ENCODE data around the gene SH3D19. TPM values are rescaled to one million over a fixed set of nuclear protein-coding genes. Genes with fewer than 3 reads are reported as not detected.

Gene SH3D19
- total RNA-seq, 1 donor from 2014 or later = 66.5 TPM

DNA sequence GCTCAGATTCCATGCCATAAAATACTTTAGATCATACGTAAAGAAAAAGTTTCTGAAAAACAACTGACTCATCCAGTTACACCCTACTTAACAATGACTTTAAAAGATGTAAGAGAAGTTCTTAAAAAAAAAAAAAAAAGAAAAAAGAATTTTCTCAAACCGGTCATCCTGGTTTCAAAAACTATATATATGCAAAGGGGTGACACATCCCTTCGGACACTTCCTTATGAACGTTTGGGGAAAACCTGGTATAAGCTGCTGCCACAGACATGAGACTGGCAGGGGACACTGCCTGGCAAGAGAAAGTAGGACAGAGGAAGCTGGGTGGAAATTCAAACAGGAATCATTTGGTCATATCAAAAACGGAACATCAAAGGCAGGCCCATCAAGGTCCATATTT, 129.6 kb downstream of the SH3D19 start:
- TF ChIP-seq, protein P1, sequence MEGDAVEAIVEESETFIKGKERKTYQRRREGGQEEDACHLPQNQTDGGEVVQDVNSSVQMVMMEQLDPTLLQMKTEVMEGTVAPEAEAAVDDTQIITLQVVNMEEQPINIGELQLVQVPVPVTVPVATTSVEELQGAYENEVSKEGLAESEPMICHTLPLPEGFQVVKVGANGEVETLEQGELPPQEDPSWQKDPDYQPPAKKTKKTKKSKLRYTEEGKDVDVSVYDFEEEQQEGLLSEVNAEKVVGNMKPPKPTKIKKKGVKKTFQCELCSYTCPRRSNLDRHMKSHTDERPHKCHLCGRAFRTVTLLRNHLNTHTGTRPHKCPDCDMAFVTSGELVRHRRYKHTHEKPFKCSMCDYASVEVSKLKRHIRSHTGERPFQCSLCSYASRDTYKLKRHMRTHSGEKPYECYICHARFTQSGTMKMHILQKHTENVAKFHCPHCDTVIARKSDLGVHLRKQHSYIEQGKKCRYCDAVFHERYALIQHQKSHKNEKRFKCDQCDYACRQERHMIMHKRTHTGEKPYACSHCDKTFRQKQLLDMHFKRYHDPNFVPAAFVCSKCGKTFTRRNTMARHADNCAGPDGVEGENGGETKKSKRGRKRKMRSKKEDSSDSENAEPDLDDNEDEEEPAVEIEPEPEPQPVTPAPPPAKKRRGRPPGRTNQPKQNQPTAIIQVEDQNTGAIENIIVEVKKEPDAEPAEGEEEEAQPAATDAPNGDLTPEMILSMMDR (IDR thresholded peaks at IDR 0.05; ENCODE audit: insufficient read depth, low read depth, low read length) = no peak
- TF ChIP-seq EZH2 (IDR thresholded peaks at IDR 0.05; ENCODE audit: insufficient read depth, low read length) = no peak
- Mint-ChIP-seq H3K36me3 (ENCODE audit: low read depth, unreplicated experiment) (peaks cover 5% of the 10 kb centered on the region), H3K27me3 (ENCODE audit: low read depth, unreplicated experiment) (no peaks in the 10 kb centered on the region), H3K27ac (ENCODE audit: unreplicated experiment) (peak overlapping the region; percentile 79), H3K4me3 (ENCODE audit: unreplicated experiment) (no peak overlapping the region), H3K4me1 (ENCODE audit: low read depth, unreplicated experiment) (peaks cover 21% of the 10 kb centered on the region), H3K9me3 (ENCODE audit: unreplicated experiment) (no peaks in the 10 kb centered on the region)
- H3K27ac ChIP-seq (ENCODE audit: low read depth, low read length) = peak overlapping the region; percentile 74
- FAIRE-seq (no peak), DNase-seq (ENCODE audit: low read depth) (peak; percentile 74)
- H4K20me1 ChIP-seq (ENCODE audit: insufficient read depth, low read length) = peaks cover 3% of the 10 kb centered on the region
- no peak overlapping the region for H2AFZ ChIP-seq (ENCODE audit: low read depth, low read length)
- H3K4me1 ChIP-seq (ENCODE audit: insufficient read depth, low read length) = peaks cover 11% of the 10 kb centered on the region
- peak overlapping the region; percentile 36 for H3K9ac ChIP-seq (ENCODE audit: low read length)
- H3K79me2 ChIP-seq (ENCODE audit: insufficient read depth, low read length) = peaks cover 46% of the 10 kb centered on the region
- peak overlapping the region; percentile 63 for H3K4me2 ChIP-seq (ENCODE audit: low read length)
- H3K36me3 ChIP-seq (ENCODE audit: insufficient read depth, low read length) = no peaks in the 10 kb centered on the region
- no peaks in the 10 kb centered on the region for H3K27me3 ChIP-seq (ENCODE audit: insufficient read depth, low read length)
- no peak overlapping the region for H3K4me3 ChIP-seq (ENCODE audit: insufficient read depth, low read depth, low read length)
- H3K9me3 ChIP-seq (ENCODE audit: insufficient read depth, low read depth, low read length) = no peaks in the 10 kb centered on the region

DNA sequence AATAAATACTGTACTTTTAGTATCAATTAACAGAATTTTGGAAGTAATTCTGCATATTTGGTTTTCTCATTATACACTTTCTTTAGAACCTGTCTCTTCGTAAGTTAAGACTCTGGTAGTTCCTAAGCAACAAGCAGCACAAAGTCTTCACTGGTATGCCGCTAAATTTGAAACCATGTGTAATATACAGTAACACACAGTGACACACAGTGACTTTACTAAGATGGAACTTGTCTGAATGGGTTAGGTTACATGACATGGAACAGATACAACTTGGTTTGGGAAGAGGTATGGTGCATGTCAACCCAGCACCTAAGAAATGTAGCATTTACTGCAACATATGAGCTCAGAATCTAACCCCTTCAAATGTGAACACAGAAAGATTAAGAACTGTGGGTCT, 132.0 kb downstream of the SH3D19 start:
- Histone ChIP-seq H3K4me1 (ENCODE audit: insufficient read depth, low read length) (peaks cover 11% of the 10 kb centered on the region), H4K20me1 (ENCODE audit: insufficient read depth, low read length) (no peaks in the 10 kb centered on the region), H3K9ac (ENCODE audit: low read length) (no peak overlapping the region), H3K4me3 (ENCODE audit: insufficient read depth, low read depth, low read length) (no peak overlapping the region), H3K27ac (ENCODE audit: low read depth, low read length) (no peak overlapping the region), H3K4me2 (ENCODE audit: low read length) (no peak overlapping the region), H2AFZ (ENCODE audit: low read depth, low read length) (no peak overlapping the region), H3K27me3 (ENCODE audit: insufficient read depth, low read length) (no peaks in the 10 kb centered on the region), H3K9me3 (ENCODE audit: insufficient read depth, low read depth, low read length) (no peaks in the 10 kb centered on the region), H3K36me3 (ENCODE audit: insufficient read depth, low read length) (no peaks in the 10 kb centered on the region), H3K79me2 (ENCODE audit: insufficient read depth, low read length) (peaks cover 29% of the 10 kb centered on the region)
- Mint-ChIP-seq H3K27me3 (ENCODE audit: low read depth, unreplicated experiment) (no peaks in the 10 kb centered on the region), H3K27ac (ENCODE audit: unreplicated experiment) (no peak overlapping the region), H3K36me3 (ENCODE audit: low read depth, unreplicated experiment) (peaks cover 12% of the 10 kb centered on the region), H3K9me3 (ENCODE audit: unreplicated experiment) (peaks cover 4% of the 10 kb centered on the region), H3K4me1 (ENCODE audit: low read depth, unreplicated experiment) (peaks cover 7% of the 10 kb centered on the region), H3K4me3 (ENCODE audit: unreplicated experiment) (no peak overlapping the region)
- FAIRE-seq (no peak), DNase-seq (ENCODE audit: low read depth) (no peak)
- TF ChIP-seq EZH2 (IDR thresholded peaks at IDR 0.05; ENCODE audit: insufficient read depth, low read length) = no peak
- TF ChIP-seq, protein P1 (IDR thresholded peaks at IDR 0.05; ENCODE audit: insufficient read depth, low read depth, low read length) = no peak

DNA sequence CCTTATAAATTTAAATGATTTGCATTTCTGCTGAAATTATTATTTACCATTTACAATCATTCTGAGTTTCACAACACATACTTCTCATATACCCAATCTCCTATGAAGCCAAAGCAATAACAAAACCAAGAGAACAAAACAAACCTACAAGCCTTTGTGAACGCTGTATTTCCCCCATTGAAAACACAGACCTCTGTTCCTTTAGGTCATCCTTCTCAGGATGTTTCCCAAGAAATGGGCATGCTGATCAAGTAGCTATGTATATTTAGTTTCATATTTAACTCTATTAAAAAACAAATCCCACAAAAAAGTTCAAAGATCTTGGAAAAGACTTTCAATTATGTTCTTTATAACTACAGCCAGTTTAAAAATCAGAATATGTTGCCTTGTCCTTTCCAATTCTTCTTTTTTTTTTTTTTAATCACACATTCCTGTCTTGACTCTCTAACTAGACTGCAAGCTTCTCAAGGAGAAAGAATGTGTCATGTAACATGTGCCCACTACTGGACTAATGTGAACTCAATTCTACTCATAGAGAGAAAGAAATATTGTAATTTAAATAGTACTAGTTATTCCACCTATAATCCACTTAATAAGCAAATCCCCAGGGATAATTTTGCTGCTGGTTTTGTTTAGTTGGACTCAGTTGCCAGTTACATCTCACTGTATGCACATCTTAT, 132.7 kb downstream of the SH3D19 start:
- Mint-ChIP-seq H3K4me3 (ENCODE audit: unreplicated experiment) (no peak overlapping the region), H3K27me3 (ENCODE audit: low read depth, unreplicated experiment) (no peaks in the 10 kb centered on the region), H3K36me3 (ENCODE audit: low read depth, unreplicated experiment) (peaks cover 12% of the 10 kb centered on the region), H3K4me1 (ENCODE audit: low read depth, unreplicated experiment) (peaks cover 7% of the 10 kb centered on the region), H3K27ac (ENCODE audit: unreplicated experiment) (peak overlapping the region; percentile 0), H3K9me3 (ENCODE audit: unreplicated experiment) (peaks cover 4% of the 10 kb centered on the region)
- Histone ChIP-seq H3K9me3 (ENCODE audit: insufficient read depth, low read depth, low read length) (no peaks in the 10 kb centered on the region), H3K9ac (ENCODE audit: low read length) (no peak overlapping the region), H2AFZ (ENCODE audit: low read depth, low read length) (no peak overlapping the region), H3K79me2 (ENCODE audit: insufficient read depth, low read length) (peaks cover 26% of the 10 kb centered on the region), H3K4me2 (ENCODE audit: low read length) (no peak overlapping the region), H3K4me3 (ENCODE audit: insufficient read depth, low read depth, low read length) (no peak overlapping the region), H3K4me1 (ENCODE audit: insufficient read depth, low read length) (peaks cover 11% of the 10 kb centered on the region), H3K27me3 (ENCODE audit: insufficient read depth, low read length) (no peaks in the 10 kb centered on the region), H4K20me1 (ENCODE audit: insufficient read depth, low read length) (no peaks in the 10 kb centered on the region), H3K36me3 (ENCODE audit: insufficient read depth, low read length) (no peaks in the 10 kb centered on the region), H3K27ac (ENCODE audit: low read depth, low read length) (no peak overlapping the region)
- DNase-seq (ENCODE audit: low read depth) (peak; percentile 42), FAIRE-seq (no peak)
- TF ChIP-seq, protein P1 (IDR thresholded peaks at IDR 0.05; ENCODE audit: insufficient read depth, low read depth, low read length) = no peak
- no peak for TF ChIP-seq EZH2 (IDR thresholded peaks at IDR 0.05; ENCODE audit: insufficient read depth, low read length)
